Activated naive CD4-positive, alpha-beta T cell treated with anti-CD3 and anti-CD28 coated beads, Interleukin-2, amount 50 U/mL, for 16 hours (primary cell): Measurements from ENCODE around the gene COL5A1.

ENCODE experiments used
- DNase-seq: peaks from one replicate; pipeline ENCODE4 v3.0.0-alpha.2; 2020

The COL5A1 gene

GRCh38 chr9:134750450-134751155 is 109.0 kb downstream of the COL5A1 start:
- no peak for DNase-seq

- no peak for DNase-seq
These were observed 110.0 kb downstream of the COL5A1 start for GRCh38 chr9:134751622-134752021.

- no peak for DNase-seq
These were observed 111.0 kb downstream of the COL5A1 start for GRCh38 chr9:134752471-134753168.

- DNase-seq: no peak
These were observed 111.6 kb downstream of the COL5A1 start for GRCh38 chr9:134753191-134753590.

GRCh38 chr9:134755221-134755907 is 113.8 kb downstream of the COL5A1 start:
- no peak for DNase-seq

- DNase-seq: no peak
These were observed 114.5 kb downstream of the COL5A1 start for GRCh38 chr9:134756098-134756497.

- no peak for DNase-seq
These were observed 115.8 kb downstream of the COL5A1 start for GRCh38 chr9:134757216-134757975.

GRCh38 chr9:134758949-134759607 is 117.5 kb downstream of the COL5A1 start:
- no peak for DNase-seq

- no peak for DNase-seq
These were observed 118.3 kb downstream of the COL5A1 start for GRCh38 chr9:134759913-134760312.

GRCh38 chr9:134760750-134761420 is 119.3 kb downstream of the COL5A1 start:
- no peak for DNase-seq

GRCh38 chr9:134764473-134765269 is 123.1 kb downstream of the COL5A1 start:
- DNase-seq: no peak

- no peak for DNase-seq
These were observed 124.2 kb downstream of the COL5A1 start for GRCh38 chr9:134765785-134766184.

- no peak for DNase-seq
These were observed 125.0 kb downstream of the COL5A1 start for GRCh38 chr9:134766587-134766986.

- DNase-seq: no peak
These were observed 126.7 kb downstream of the COL5A1 start for GRCh38 chr9:134768332-134768708.

GRCh38 chr9:134768709-134769351 is 127.2 kb downstream of the COL5A1 start:
- no peak for DNase-seq

GRCh38 chr9:134770972-134771971 is 129.7 kb downstream of the COL5A1 start:
- no peak for DNase-seq

- no peak for DNase-seq
These were observed 130.7 kb downstream of the COL5A1 start for GRCh38 chr9:134772331-134772730.

GRCh38 chr9:134773842-134774241 is 132.2 kb downstream of the COL5A1 start:
- DNase-seq: no peak

GRCh38 chr9:134774410-134774809 is 132.8 kb downstream of the COL5A1 start:
- no peak for DNase-seq
